Suprapubic skin (tissue), 4 donors: ENCODE measurements around the gene GOLT1A.

ENCODE experiments used
- CTCF ChIP-seq, 2 donors: fragments of 200-600 bp in 1 of 2; fragments of 450-650 bp in 1 of 2; sonication (generic) in 1 of 2; IDR thresholded peaks; one replicate each; pipeline ENCODE4 v1.5.1; 2016 to 2019; ENCODE audit warnings: antibody characterized with exemption in 2 of 2, mild to moderate bottlenecking in 1 of 2, moderate library complexity in 1 of 2
- EP300 ChIP-seq: sonication (generic); formaldehyde crosslinking; IDR thresholded peaks from one replicate; pipeline ENCODE4 v1.6.1; 2017; ENCODE audit warnings: antibody characterized with exemption
- POLR2A ChIP-seq, 2 donors: fragments of 450-650 bp; IDR thresholded peaks; one replicate each; pipeline ENCODE4 v1.6.1; 2017; ENCODE audit warnings: antibody characterized with exemption in 2 of 2, mild to moderate bottlenecking in 2 of 2, moderate library complexity in 2 of 2
- POLR2AphosphoS5 ChIP-seq, 3 donors: sonication (generic); formaldehyde crosslinking; IDR thresholded peaks; one replicate each; pipeline ENCODE4 v1.6.1; 2017; ENCODE audit warnings: antibody characterized with exemption in 3 of 3

DNA sequence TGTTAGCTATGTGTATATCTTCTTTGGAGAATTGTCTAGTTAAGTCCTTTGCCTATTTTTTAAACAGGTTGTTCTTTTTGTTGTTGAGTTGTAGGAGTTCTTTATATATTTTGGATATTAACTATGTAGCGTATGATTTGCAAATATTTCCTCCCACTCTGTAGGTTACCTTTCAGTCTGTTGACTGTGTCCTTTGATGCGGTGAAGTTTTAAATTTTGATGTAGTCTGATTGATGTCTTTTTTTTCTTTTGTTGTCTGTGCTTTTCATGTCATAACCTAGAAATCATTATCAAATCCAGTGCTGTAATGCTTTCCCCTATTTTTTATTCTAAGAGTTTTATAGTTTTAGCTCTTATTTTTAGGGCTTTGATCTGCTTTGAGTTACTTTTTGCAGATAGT, 8.8 kb downstream of the GOLT1A start:
- no peak for TF ChIP-seq CTCF (IDR thresholded peaks at IDR 0.05)
- TF ChIP-seq POLR2AphosphoS5 (IDR thresholded peaks at IDR 0.05) = no peak
- no peak for TF ChIP-seq POLR2A (IDR thresholded peaks at IDR 0.05)
- no peak for TF ChIP-seq EP300
